HCT116 (cell line): ENCODE data around the gene PCDHGA3.

Experiments
- ATF3 ChIP-seq: IDR thresholded peaks from 2 replicates; pipeline ENCODE4 v1.6.1; 2012
- CTCF ChIP-seq, 3 experiments: fragments of 200-600 bp in 1 of 3; sonication (generic) in 1 of 3; IDR thresholded peaks in 2 of 3; conservative IDR thresholded peaks in 1 of 3; 2 replicates each; pipeline ENCODE4 v1.5.1; 2012 to 2017; ENCODE audit warnings: low read depth in 2 of 3, low read length in 2 of 3, antibody characterized with exemption in 1 of 3, borderline replicate concordance in 1 of 3, control low read depth in 1 of 3, mild to moderate bottlenecking in 1 of 3, mixed read lengths in 1 of 3, mixed run types in 1 of 3, moderate library complexity in 1 of 3; ENCODE audit not compliant: insufficient read depth in 1 of 3
- EZH2 ChIP-seq: fragments of 200-600 bp; sonication (generic); IDR thresholded peaks from 2 replicates; pipeline ENCODE4 v1.6.1; 2017; ENCODE audit warnings: antibody characterized with exemption, mixed run types
- RAD21 ChIP-seq: IDR thresholded peaks from 2 replicates; pipeline ENCODE4 v1.6.1; 2012; ENCODE audit warnings: low read depth, mild to moderate bottlenecking
- REST ChIP-seq: IDR thresholded peaks from 2 replicates; pipeline ENCODE4 v1.6.1; 2012; ENCODE audit warnings: low read depth
- SP1 ChIP-seq: IDR thresholded peaks from 2 replicates; pipeline ENCODE4 v1.6.1; 2012; ENCODE audit warnings: low read depth
- SRF ChIP-seq: IDR thresholded peaks from 2 replicates; pipeline ENCODE4 v1.6.1; 2012; ENCODE audit warnings: low read depth
- ZBTB33 ChIP-seq: IDR thresholded peaks from 2 replicates; pipeline ENCODE4 v1.6.1; 2011; ENCODE audit warnings: mild to moderate bottlenecking, low read length, moderate library complexity; ENCODE audit not compliant: insufficient replicate concordance; ENCODE audit errors: extremely low read depth
- ZFX ChIP-seq: fragments of 450-650 bp; IDR thresholded peaks from 2 replicates; pipeline ENCODE4 v1.6.1; 2017

GRCh38 chr5:141369994-141370848 is 26.6 kb downstream of the PCDHGA3 start, which contains the start of gene PCDHGB3:
- TF ChIP-seq CTCF (IDR thresholded peaks at IDR 0.05 in 2 of 3, conservative IDR thresholded peaks at IDR 0.05 in 1 of 3; ENCODE audit: borderline replicate concordance in 1 of 3, insufficient read depth in 1 of 3, low read depth in 2 of 3, low read length in 2 of 3) (no peak), ZBTB33 (no peak), EZH2 (no peak), ZFX (no peak), REST (no peak), SRF (no peak), ATF3 (no peak), RAD21 (0 out of 2 replicates have a peak, but pooled peaks have one; percentile 10), SP1 (no peak)
